K562 (cell line): ENCODE measurements around the gene PRTN3. TPM values are rescaled to one million over a fixed set of nuclear protein-coding genes. Genes with fewer than 3 reads are reported as not detected.

Experiments
- FOSL1 ChIP-seq: fragments of 200-800 bp; sonication (Bioruptor generic); conservative IDR thresholded peaks from 2 replicates; pipeline ENCODE4 v1.6.1; 2016; ENCODE audit warnings: missing genetic modification characterization, missing compliant biosample characterization
- HMGN3 ChIP-seq: IDR thresholded peaks from 2 replicates; pipeline ENCODE4 v1.6.1; 2011; ENCODE audit warnings: borderline replicate concordance, low read depth, mild to moderate bottlenecking, mixed read lengths, low read length; ENCODE audit not compliant: insufficient read length; ENCODE audit errors: extremely low read depth
- MTF1 ChIP-seq: fragments of 250-450 bp; sonication (Bioruptor Pico); IDR thresholded peaks from 2 replicates; pipeline ENCODE4 v1.9.0; 2021; ENCODE audit warnings: moderate library complexity, mild to moderate bottlenecking, inconsistent platforms, borderline replicate concordance
- MYC ChIP-seq, 2 experiments: fragments of 250-450 bp in 1 of 2; sonication (Bioruptor Pico) in 1 of 2; IDR thresholded peaks; 2 replicates each; pipeline versions ENCODE4 v1.5.1 to v1.6.1; 2012 to 2021; ENCODE audit warnings: low read depth in 2 of 2, borderline replicate concordance in 1 of 2, improper control_type of control experiment in 1 of 2, low read length in 1 of 2, mild to moderate bottlenecking in 1 of 2, moderate library complexity in 1 of 2
- NELFE ChIP-seq: IDR thresholded peaks from 2 replicates; pipeline ENCODE4 v1.6.1; 2011; ENCODE audit warnings: mild to moderate bottlenecking; ENCODE audit not compliant: insufficient read depth, insufficient read length
- NEUROD1 ChIP-seq: fragments of 150-350 bp; IDR thresholded peaks from 2 replicates; pipeline ENCODE4 v1.6.1; 2014; ENCODE audit warnings: borderline replicate concordance, low read length, low read depth; ENCODE audit not compliant: partially characterized antibody
- NR1H2 ChIP-seq: sonication (generic); formaldehyde crosslinking; IDR thresholded peaks from 2 replicates; pipeline ENCODE4 v1.4.0; 2020; ENCODE audit warnings: mild to moderate bottlenecking, missing genetic modification reagents
- TOE1 ChIP-seq, 2 experiments: fragments of 450-650 bp in 1 of 2; sonication (generic) in 1 of 2; formaldehyde crosslinking in 1 of 2; IDR thresholded peaks; 2 replicates each; pipeline versions ENCODE4 v1.7.1 to v1.8.0; 2016 to 2022; ENCODE audit warnings: borderline replicate concordance in 2 of 2, mild to moderate bottlenecking in 2 of 2, antibody characterized with exemption in 1 of 2, inconsistent platforms in 1 of 2, low read depth in 1 of 2, missing genetic modification reagents in 1 of 2, moderate library complexity in 1 of 2
- XRCC4 ChIP-seq: IDR thresholded peaks from one replicate; pipeline ENCODE4 v1.6.1; 2011; ENCODE audit not compliant: insufficient read depth, insufficient read length; ENCODE audit errors: extremely low read depth
- ZNF184 ChIP-seq: sonication (generic); formaldehyde crosslinking; IDR thresholded peaks from 2 replicates; pipeline ENCODE4 v1.5.0; 2020; ENCODE audit warnings: missing genetic modification reagents
- ZNF263 ChIP-seq: sonication (generic); formaldehyde crosslinking; IDR thresholded peaks from 2 replicates; pipeline ENCODE4 v1.8.0; 2022; ENCODE audit warnings: mild to moderate bottlenecking, missing genetic modification reagents, borderline replicate concordance
- ZNF398 ChIP-seq: fragments of 250-450 bp; sonication (Bioruptor Pico); IDR thresholded peaks from 2 replicates; pipeline ENCODE4 v1.8.0; 2021; ENCODE audit warnings: moderate library complexity, mild to moderate bottlenecking, inconsistent platforms
- ZNF551 ChIP-seq: fragments of 250-450 bp; sonication (Bioruptor Pico); IDR thresholded peaks from 2 replicates; pipeline ENCODE4 v1.5.0; 2021; ENCODE audit warnings: mild to moderate bottlenecking, moderate library complexity
- polyA plus RNA-seq, 8 experiments: library from polyadenylated mRNA; depleted of rRNA in 4 of 8; stranded (reverse) in 5 of 8; unstranded in 3 of 8; fragments of >200 nt; fragmentation: Nextera tagmentation in 2 of 8; fragmentation: Illumina TruSeq in 1 of 8; extraction: Ambion mirVana in 2 of 8; extraction: Trizol in 1 of 8; gene quantifications; 2 replicates each; pipeline versions ENCODE4 v1.2.1 to v1.2.3, GENCODE V29; 2011 to 2014; ENCODE audit warnings: inconsistent platforms in 1 of 8, missing spikeins in 1 of 8
- total RNA-seq, 7 experiments: library from RNA; depleted of rRNA in 6 of 7; stranded (reverse); fragments of >200 nt in 6 of 7; fragmentation: Illumina TruSeq in 2 of 7; extraction: Trizol in 2 of 7; gene quantifications; 2 replicates each; pipeline versions ENCODE4 v1.2.1 to v1.2.3, GENCODE V29; 2011 to 2021; ENCODE audit warnings: low replicate concordance in 1 of 7
- TF ChIP-seq, protein P1 (sequence below): IDR thresholded peaks from 2 replicates; pipeline ENCODE4 v1.6.1; 2011; ENCODE audit warnings: borderline replicate concordance, low read depth, mild to moderate bottlenecking, moderate library complexity, low read length; ENCODE audit not compliant: insufficient read depth, poor library complexity, severe bottlenecking

The PRTN3 gene
- total and polyA plus RNA-seq, 9 of the 15 experiments (the other 6 are each of a cell fraction or from before 2014, with no cell fraction given), result 0.14 to 0.86 (median 0.43) TPM; not detected in 3

DNA sequence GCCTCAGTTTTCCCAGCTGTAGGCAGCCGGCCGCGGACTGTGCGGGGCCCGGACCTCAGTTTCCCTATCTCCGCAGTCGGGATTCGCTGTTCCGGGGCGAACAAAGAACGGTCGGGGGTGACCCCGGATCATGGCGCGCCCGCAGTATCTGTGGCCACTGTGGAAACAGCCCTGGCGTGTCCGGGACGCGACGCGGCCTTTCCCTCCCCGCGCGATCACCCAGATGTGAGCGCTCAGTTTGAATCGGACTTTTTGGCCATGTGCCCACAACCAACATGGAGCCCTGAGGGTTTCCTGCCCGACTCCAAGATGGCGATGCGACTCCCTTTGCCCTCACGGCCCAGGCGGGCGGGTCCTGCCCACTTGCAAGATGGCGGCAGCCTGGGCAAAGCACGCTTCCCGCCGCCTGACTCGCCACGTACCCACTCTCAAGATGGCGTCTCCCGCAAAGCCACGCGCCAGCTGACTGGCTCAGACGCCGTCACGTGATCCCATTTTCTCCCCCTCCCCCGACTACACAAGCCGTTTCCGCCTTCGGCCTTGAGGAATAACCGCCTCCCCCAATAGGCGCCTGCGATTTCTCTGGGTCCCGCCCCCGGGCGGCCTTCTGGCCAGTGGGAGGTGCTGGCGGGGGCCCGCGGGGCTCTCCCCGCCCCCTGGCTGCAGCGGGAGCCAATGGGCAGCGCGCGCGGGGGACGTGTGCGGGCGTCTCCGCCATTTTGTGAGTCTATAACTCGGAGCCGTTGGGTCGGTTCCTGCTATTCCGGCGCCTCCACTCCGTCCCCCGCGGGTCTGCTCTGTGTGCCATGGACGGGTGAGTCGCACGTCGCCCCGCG is 43.9 kb upstream of the PRTN3 start, which contains the start of gene PTBP1 (continued):
- TF ChIP-seq ZNF398, result no peak
- TF ChIP-seq, protein P1, sequence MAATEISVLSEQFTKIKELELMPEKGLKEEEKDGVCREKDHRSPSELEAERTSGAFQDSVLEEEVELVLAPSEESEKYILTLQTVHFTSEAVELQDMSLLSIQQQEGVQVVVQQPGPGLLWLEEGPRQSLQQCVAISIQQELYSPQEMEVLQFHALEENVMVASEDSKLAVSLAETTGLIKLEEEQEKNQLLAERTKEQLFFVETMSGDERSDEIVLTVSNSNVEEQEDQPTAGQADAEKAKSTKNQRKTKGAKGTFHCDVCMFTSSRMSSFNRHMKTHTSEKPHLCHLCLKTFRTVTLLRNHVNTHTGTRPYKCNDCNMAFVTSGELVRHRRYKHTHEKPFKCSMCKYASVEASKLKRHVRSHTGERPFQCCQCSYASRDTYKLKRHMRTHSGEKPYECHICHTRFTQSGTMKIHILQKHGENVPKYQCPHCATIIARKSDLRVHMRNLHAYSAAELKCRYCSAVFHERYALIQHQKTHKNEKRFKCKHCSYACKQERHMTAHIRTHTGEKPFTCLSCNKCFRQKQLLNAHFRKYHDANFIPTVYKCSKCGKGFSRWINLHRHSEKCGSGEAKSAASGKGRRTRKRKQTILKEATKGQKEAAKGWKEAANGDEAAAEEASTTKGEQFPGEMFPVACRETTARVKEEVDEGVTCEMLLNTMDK, result no peak
- no peak for TF ChIP-seq MTF1 (CRISPR knock-in tag)
- TF ChIP-seq FOSL1, result peak; percentile 50
- peak; percentile 97 for TF ChIP-seq NEUROD1
- 0 out of 2 replicates have a peak, but pooled peaks have one; percentile 76 for TF ChIP-seq NR1H2 (CRISPR knock-in tag)
- peak; percentile 100 for TF ChIP-seq TOE1 (IDR thresholded peaks at IDR 0.05; ENCODE audit: borderline replicate concordance)
- no peak for TF ChIP-seq TOE1 (CRISPR knock-in tag; IDR thresholded peaks at IDR 0.05; ENCODE audit: borderline replicate concordance, low read depth)
- no peak for TF ChIP-seq ZNF551
- TF ChIP-seq ZNF184 (CRISPR knock-in tag), result no peak
- no peak; the same call in 1 of the 2 replicates for TF ChIP-seq ZNF263 (CRISPR knock-in tag)
- no peak for TF ChIP-seq XRCC4
- no peak for TF ChIP-seq NELFE
- TF ChIP-seq MYC (IDR thresholded peaks at IDR 0.05; ENCODE audit: low read depth, low read length), result peak; percentile 99
- TF ChIP-seq MYC (CRISPR knock-in tag; IDR thresholded peaks at IDR 0.05; ENCODE audit: borderline replicate concordance, low read depth), result peak; percentile 88
- peak; percentile 74 for TF ChIP-seq HMGN3
